Cardiac muscle cell (in vitro differentiated cells and primary cell): ENCODE data around the gene SYT10. TPM values are rescaled to one million over a fixed set of nuclear protein-coding genes. Genes with fewer than 3 reads are reported as not detected.

ENCODE experiments used
- DNase-seq, 2 donors: peaks; one replicate each; pipeline versions ENCODE4 v3.0.0 to v3.0.0-alpha.2; 2010 to 2017; ENCODE audit warnings: low read depth in 1 of 2, low spot score in 1 of 2
- H3K27ac ChIP-seq: fragments of 200-600 bp; sonication (generic); 2 replicates; pipeline ENCODE4 v1.5.1; 2016
- H3K27me3 ChIP-seq: fragments of 200-600 bp; sonication (generic); 2 replicates; pipeline ENCODE4 v1.6.0; 2016; ENCODE audit warnings: control low read depth
- H3K36me3 ChIP-seq: fragments of 200-600 bp; sonication (generic); 2 replicates; pipeline ENCODE4 v1.5.1; 2016; ENCODE audit warnings: control low read depth
- H3K4me1 ChIP-seq: fragments of 200-600 bp; sonication (generic); 2 replicates; pipeline ENCODE4 v1.8.1; 2017; ENCODE audit warnings: low read depth, mild to moderate bottlenecking, mixed run types
- H3K4me3 ChIP-seq: fragments of 200-600 bp; sonication (generic); 2 replicates; pipeline ENCODE4 v1.5.1; 2016; ENCODE audit warnings: mild to moderate bottlenecking
- H3K9me3 ChIP-seq: fragments of 200-600 bp; sonication (generic); 2 replicates; pipeline ENCODE4 v1.5.1; 2017; ENCODE audit warnings: low read depth, mild to moderate bottlenecking, control low read depth
- CTCF ChIP-seq: IDR thresholded peaks from 2 replicates; pipeline ENCODE4 v1.5.1; 2012; ENCODE audit warnings: low read depth, mild to moderate bottlenecking, low read length
- polyA plus RNA-seq: library from polyadenylated mRNA; unstranded; fragments of >200 nt; fragmentation: Nextera tagmentation; extraction: Ambion mirVana; gene quantifications from 2 replicates; pipeline ENCODE4 v1.2.1, GENCODE V29; 2016
- total RNA-seq: library from RNA; depleted of rRNA; stranded (reverse); fragments of >200 nt; gene quantifications from 2 replicates; pipeline ENCODE4 v1.2.3, GENCODE V29; 2016

Gene SYT10
- total RNA-seq = 1.4 and 1.8 TPM in 2 replicates
- polyA plus RNA-seq = 0.45 and 1.4 TPM in 2 replicates

GRCh38 chr12:33439587-33440011 lies at the start of gene SYT10:
SYT10 (minus strand) TSS chr12:33439819; CDS start chr12:33439522, 297 bp downstream.
- no peaks in the 10 kb centered on the region for H3K4me1 ChIP-seq
- H3K4me3 ChIP-seq = peak within 1 kb of the TSS; percentile 73
- H3K9me3 ChIP-seq = no peaks in the 10 kb centered on the region
- DNase-seq = peak; percentile 30 to 81
- H3K27me3 ChIP-seq = peaks cover 12% of the 10 kb centered on the region
- H3K36me3 ChIP-seq = no peaks in the 10 kb centered on the region
- no peak within 1 kb of the TSS for H3K27ac ChIP-seq
- TF ChIP-seq CTCF = no peak

- H3K9me3 ChIP-seq = no peaks in the 10 kb centered on the region
- no peak overlapping the region for H3K4me3 ChIP-seq
- DNase-seq = no peak
- H3K36me3 ChIP-seq = no peaks in the 10 kb centered on the region
- peaks cover 17% of the 10 kb centered on the region for H3K4me1 ChIP-seq
- H3K27me3 ChIP-seq = no peaks in the 10 kb centered on the region
- TF ChIP-seq CTCF = no peak
- H3K27ac ChIP-seq = no peak overlapping the region
Measured at GRCh38 chr12:33488036-33488435, 48.4 kb upstream of the SYT10 start.

GRCh38 chr12:33486058-33486457 lies 46.4 kb upstream of the SYT10 start:
- H3K9me3 ChIP-seq = no peaks in the 10 kb centered on the region
- TF ChIP-seq CTCF = no peak
- H3K27ac ChIP-seq = no peak overlapping the region
- no peaks in the 10 kb centered on the region for H3K36me3 ChIP-seq
- H3K4me3 ChIP-seq = no peak overlapping the region
- peaks cover 19% of the 10 kb centered on the region for H3K4me1 ChIP-seq
- no peak for DNase-seq
- H3K27me3 ChIP-seq = no peaks in the 10 kb centered on the region

- DNase-seq = peak in 1 of 2 donors; percentile 29
- Histone ChIP-seq H3K9me3 (no peaks in the 10 kb centered on the region), H3K4me3 (no peak overlapping the region), H3K27ac (peak overlapping the region; percentile 70), H3K36me3 (no peaks in the 10 kb centered on the region), H3K4me1 (peaks cover 19% of the 10 kb centered on the region), H3K27me3 (no peaks in the 10 kb centered on the region)
- no peak for TF ChIP-seq CTCF
Measured at GRCh38 chr12:33484161-33484560, 44.5 kb upstream of the SYT10 start.

GRCh38 chr12:33480366-33480765 lies 40.7 kb upstream of the SYT10 start:
- H3K36me3 ChIP-seq = no peaks in the 10 kb centered on the region

More at GRCh38 chr12:33480366-33480765, 40.7 kb upstream of the SYT10 start:
- Histone ChIP-seq H3K4me1 (peaks cover 19% of the 10 kb centered on the region), H3K9me3 (no peaks in the 10 kb centered on the region), H3K27me3 (no peaks in the 10 kb centered on the region), H3K27ac (no peak overlapping the region), H3K4me3 (no peak overlapping the region)
- TF ChIP-seq CTCF = no peak
- DNase-seq = no peak
